ENCODE results near the gene CDYL2. TPM values are rescaled to one million over a fixed set of nuclear protein-coding genes. Genes with fewer than 3 reads are reported as not detected.

CDYL2 gene
- total RNA-seq, 1 donor from 2014 or later, result 1.8 TPM

DNA sequence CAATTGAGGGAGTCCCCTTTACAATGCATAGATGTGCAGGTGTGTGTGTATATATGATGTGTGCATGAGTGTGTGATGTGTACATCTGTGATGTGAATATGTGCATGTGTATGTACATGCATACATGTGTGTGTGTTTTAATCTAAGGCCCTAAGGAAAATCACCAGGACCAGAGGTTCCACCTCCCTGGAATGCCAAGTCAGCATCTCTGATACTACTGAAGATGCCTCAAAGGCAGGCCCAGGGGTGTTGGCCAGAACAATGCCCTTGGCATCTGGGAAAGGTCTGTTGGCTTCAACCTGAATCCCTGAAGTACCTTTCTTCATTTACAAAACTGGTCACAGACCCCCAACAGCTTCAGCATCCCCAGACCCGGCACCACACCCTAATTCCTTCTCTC, 129.5 kb downstream of the CDYL2 start:
- Mint-ChIP-seq H3K9me3 (ENCODE audit: unreplicated experiment) (peaks cover 26% of the 10 kb centered on the region), H3K36me3 (ENCODE audit: unreplicated experiment) (no peaks in the 10 kb centered on the region), H3K27ac (ENCODE audit: unreplicated experiment) (no peak overlapping the region)

DNA sequence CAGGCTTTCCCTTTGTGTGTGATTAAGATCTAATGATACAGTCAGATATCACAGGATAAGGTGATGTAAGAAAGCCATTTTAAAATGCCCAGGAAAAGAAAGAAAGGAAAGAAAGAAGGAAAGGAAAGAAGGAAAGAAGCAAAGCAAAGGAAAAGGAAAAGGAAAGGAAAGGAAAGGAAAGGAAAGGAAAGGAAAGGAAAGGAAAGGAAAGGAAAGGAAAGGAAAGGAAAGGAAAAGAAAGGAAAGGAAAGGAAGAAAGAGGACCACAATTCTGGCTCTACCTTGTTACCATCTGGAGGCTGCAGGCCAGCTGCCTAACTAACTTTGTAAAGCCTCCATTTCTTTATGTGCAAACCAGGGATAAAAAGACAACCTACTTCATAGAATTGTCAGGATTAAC, 132.0 kb downstream of the CDYL2 start:
- Mint-ChIP-seq H3K4me1 (ENCODE audit: unreplicated experiment) (no peaks in the 10 kb centered on the region), H3K9me3 (ENCODE audit: unreplicated experiment) (peaks cover 21% of the 10 kb centered on the region), H3K27me3 (ENCODE audit: unreplicated experiment) (no peaks in the 10 kb centered on the region), H3K4me3 (ENCODE audit: unreplicated experiment) (no peak overlapping the region), H3K36me3 (ENCODE audit: unreplicated experiment) (no peaks in the 10 kb centered on the region), H3K27ac (ENCODE audit: unreplicated experiment) (no peak overlapping the region)
- no peak for DNase-seq (ENCODE audit: extremely low spot score, unreplicated experiment)
- TF ChIP-seq, protein P1, sequence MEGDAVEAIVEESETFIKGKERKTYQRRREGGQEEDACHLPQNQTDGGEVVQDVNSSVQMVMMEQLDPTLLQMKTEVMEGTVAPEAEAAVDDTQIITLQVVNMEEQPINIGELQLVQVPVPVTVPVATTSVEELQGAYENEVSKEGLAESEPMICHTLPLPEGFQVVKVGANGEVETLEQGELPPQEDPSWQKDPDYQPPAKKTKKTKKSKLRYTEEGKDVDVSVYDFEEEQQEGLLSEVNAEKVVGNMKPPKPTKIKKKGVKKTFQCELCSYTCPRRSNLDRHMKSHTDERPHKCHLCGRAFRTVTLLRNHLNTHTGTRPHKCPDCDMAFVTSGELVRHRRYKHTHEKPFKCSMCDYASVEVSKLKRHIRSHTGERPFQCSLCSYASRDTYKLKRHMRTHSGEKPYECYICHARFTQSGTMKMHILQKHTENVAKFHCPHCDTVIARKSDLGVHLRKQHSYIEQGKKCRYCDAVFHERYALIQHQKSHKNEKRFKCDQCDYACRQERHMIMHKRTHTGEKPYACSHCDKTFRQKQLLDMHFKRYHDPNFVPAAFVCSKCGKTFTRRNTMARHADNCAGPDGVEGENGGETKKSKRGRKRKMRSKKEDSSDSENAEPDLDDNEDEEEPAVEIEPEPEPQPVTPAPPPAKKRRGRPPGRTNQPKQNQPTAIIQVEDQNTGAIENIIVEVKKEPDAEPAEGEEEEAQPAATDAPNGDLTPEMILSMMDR (IDR thresholded peaks at IDR 0.05), result no peak

More for the DNA sequence above, 129.5 kb downstream of the CDYL2 start:
- TF ChIP-seq, protein P1 (IDR thresholded peaks at IDR 0.05), result no peak
- Mint-ChIP-seq H3K4me1 (ENCODE audit: unreplicated experiment) (no peaks in the 10 kb centered on the region), H3K27me3 (ENCODE audit: unreplicated experiment) (no peaks in the 10 kb centered on the region), H3K4me3 (ENCODE audit: unreplicated experiment) (no peak overlapping the region)
- DNase-seq (ENCODE audit: extremely low spot score, unreplicated experiment), result peak; percentile 40

DNA sequence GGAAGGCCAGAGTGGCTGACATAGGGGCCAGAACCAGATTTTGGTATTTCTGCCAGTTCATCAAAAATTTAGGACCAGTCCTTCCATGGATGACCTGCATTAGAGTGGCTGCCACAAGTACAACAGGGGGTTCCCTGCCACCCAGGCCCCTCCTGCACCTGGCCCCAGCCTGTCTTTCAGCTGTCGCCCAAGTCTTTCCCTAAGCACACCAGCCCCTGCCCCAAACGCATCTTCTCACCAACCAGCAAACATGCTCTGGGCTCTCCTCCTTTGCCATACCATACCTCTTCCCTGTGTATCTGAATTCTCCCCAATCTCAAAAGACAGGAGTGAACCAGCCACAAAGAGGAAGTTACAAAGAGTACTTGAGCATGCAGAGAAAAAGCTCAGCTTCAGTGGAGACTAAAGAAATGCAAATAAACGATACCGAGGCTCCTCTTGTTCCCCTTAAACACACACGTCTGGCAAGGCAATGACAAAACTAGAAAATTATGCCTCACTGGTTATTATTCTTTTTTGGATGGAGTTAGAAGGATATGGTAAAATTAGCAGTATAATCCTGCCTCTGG, 133.0 kb downstream of the CDYL2 start:
- Mint-ChIP-seq H3K27ac (ENCODE audit: unreplicated experiment) (no peak overlapping the region), H3K9me3 (ENCODE audit: unreplicated experiment) (peaks cover 20% of the 10 kb centered on the region), H3K4me1 (ENCODE audit: unreplicated experiment) (no peaks in the 10 kb centered on the region), H3K27me3 (ENCODE audit: unreplicated experiment) (no peaks in the 10 kb centered on the region), H3K36me3 (ENCODE audit: unreplicated experiment) (no peaks in the 10 kb centered on the region), H3K4me3 (ENCODE audit: unreplicated experiment) (no peak overlapping the region)
- TF ChIP-seq, protein P1 (IDR thresholded peaks at IDR 0.05), result no peak
- DNase-seq (ENCODE audit: extremely low spot score, unreplicated experiment), result peak; percentile 49

DNA sequence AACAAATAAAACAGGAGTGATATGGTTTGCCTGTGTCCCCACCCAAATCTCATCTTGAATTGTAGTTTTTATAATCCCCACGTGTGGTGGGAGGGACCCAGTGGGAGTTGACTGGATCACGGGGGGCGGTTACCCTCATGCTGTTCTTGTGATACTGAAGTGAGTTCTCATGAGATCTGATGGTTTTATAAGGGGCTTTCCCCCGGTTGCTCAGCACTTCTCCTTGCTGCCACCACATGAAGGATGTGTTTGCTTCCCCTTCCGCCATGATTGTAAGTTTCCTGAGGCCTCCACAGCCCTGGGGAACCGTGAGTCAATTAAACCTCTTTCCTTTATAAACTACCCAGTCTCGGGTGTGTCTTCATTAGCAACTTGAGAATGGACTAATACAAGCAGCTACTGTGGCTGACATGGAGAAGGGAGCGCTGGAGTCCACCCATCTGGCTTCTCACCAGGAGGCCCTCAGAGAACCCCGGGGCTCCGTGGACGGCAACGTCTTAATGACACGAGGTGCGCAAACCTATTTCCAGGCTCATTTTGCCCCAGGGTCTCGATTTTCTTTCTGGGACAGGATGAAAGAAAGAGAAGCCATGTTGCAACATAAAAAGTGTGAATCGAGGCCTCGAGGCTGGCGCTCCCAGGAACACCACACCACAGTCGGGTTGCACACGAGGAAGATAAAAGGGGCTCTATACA, 134.1 kb downstream of the CDYL2 start:
- Mint-ChIP-seq H3K9me3 (ENCODE audit: unreplicated experiment) (peaks cover 14% of the 10 kb centered on the region), H3K27ac (ENCODE audit: unreplicated experiment) (no peak overlapping the region), H3K27me3 (ENCODE audit: unreplicated experiment) (no peaks in the 10 kb centered on the region), H3K4me3 (ENCODE audit: unreplicated experiment) (no peak overlapping the region), H3K4me1 (ENCODE audit: unreplicated experiment) (no peaks in the 10 kb centered on the region), H3K36me3 (ENCODE audit: unreplicated experiment) (no peaks in the 10 kb centered on the region)
- DNase-seq (ENCODE audit: extremely low spot score, unreplicated experiment), result peak; percentile 77
- TF ChIP-seq, protein P1 (IDR thresholded peaks at IDR 0.05), result no peak

DNA sequence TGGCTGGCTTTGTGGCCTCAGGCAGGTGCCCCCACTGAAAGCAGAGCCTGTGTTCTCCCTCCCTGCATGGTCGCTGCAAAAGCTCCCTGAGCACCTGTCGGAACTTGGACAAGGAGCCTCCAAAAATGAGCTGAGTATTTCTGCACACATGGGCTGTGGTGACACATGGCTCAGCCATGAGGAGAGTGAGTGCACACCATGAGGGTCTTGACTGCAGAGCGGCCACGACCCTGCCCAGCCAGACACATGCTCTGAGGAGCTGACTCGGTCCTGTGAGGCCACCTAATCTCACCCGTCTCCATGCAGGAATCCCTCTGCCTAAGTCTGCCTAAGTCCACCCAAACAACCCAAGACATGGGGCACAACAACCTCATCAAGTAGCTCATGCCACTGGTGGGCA, 134.7 kb downstream of the CDYL2 start:
- DNase-seq (ENCODE audit: extremely low spot score, unreplicated experiment), result no peak
- Mint-ChIP-seq H3K4me1 (ENCODE audit: unreplicated experiment) (no peaks in the 10 kb centered on the region), H3K9me3 (ENCODE audit: unreplicated experiment) (peaks cover 12% of the 10 kb centered on the region), H3K4me3 (ENCODE audit: unreplicated experiment) (no peak overlapping the region), H3K27me3 (ENCODE audit: unreplicated experiment) (no peaks in the 10 kb centered on the region), H3K36me3 (ENCODE audit: unreplicated experiment) (no peaks in the 10 kb centered on the region), H3K27ac (ENCODE audit: unreplicated experiment) (no peak overlapping the region)
- TF ChIP-seq, protein P1 (IDR thresholded peaks at IDR 0.05), result no peak

Measured in osteocyte (in vitro differentiated cells).